HG03521 (cell line): ENCODE data around the gene FAM20A.

ENCODE experiments used
- ATAC-seq: cut with Tn5 transposase; IDR thresholded peaks from one replicate; pipeline ENCODE4 v1.9.1; 2021; ENCODE audit warnings: mild to moderate bottlenecking, moderate library complexity; ENCODE audit not compliant: unreplicated experiment

FAM20A gene

GRCh38 chr17:68600931-68601564 is at the start of gene FAM20A:
Gene FAM20A, minus strand, starts transcription at chr17:68601367. Its CDS starts 701 bp downstream, at chr17:68600666.
- no peak for ATAC-seq

GRCh38 chr17:68649324-68649723 is 48.2 kb upstream of the FAM20A start:
- ATAC-seq, result no peak

- no peak for ATAC-seq
Observed at GRCh38 chr17:68646626-68647526, 45.7 kb upstream of the FAM20A start.

- no peak for ATAC-seq
Observed at GRCh38 chr17:68642118-68642412, 40.9 kb upstream of the FAM20A start.

GRCh38 chr17:68641276-68642117 is 40.3 kb upstream of the FAM20A start:
- no peak for ATAC-seq

- no peak for ATAC-seq
Observed at GRCh38 chr17:68640242-68640989, 39.2 kb upstream of the FAM20A start.

- no peak for ATAC-seq
Observed at GRCh38 chr17:68634345-68634876, 33.2 kb upstream of the FAM20A start.

- ATAC-seq, result no peak
Observed at GRCh38 chr17:68628576-68628957, 27.4 kb upstream of the FAM20A start.

- ATAC-seq, result no peak
Observed at GRCh38 chr17:68627956-68628575, 26.9 kb upstream of the FAM20A start.

- no peak for ATAC-seq
Observed at GRCh38 chr17:68624381-68624780, 23.2 kb upstream of the FAM20A start.

GRCh38 chr17:68623811-68624210 is 22.6 kb upstream of the FAM20A start:
- no peak for ATAC-seq

- no peak for ATAC-seq
Observed at GRCh38 chr17:68622423-68622822, 21.3 kb upstream of the FAM20A start.

GRCh38 chr17:68621065-68621464 is 19.9 kb upstream of the FAM20A start:
- ATAC-seq, result no peak

GRCh38 chr17:68616334-68616733 is 15.2 kb upstream of the FAM20A start:
- ATAC-seq, result no peak

- no peak for ATAC-seq
Observed at GRCh38 chr17:68614718-68615117, 13.6 kb upstream of the FAM20A start.

- ATAC-seq, result no peak
Observed at GRCh38 chr17:68613739-68614298, 12.7 kb upstream of the FAM20A start.

GRCh38 chr17:68612923-68613292 is 11.7 kb upstream of the FAM20A start:
- no peak for ATAC-seq

- no peak for ATAC-seq
Observed at GRCh38 chr17:68612209-68612922, 11.2 kb upstream of the FAM20A start.
